Naive thymus-derived CD8-positive, alpha-beta T cell (primary cell): ENCODE measurements around the gene PSMC5. TPM values are rescaled to one million over a fixed set of nuclear protein-coding genes. Genes with fewer than 3 reads are reported as not detected.
A peak's percentile ranks its signal among the peaks of the same experiment; 100 is the strongest.
"Not testable (repeated sequence)": the region's sequence is repeated elsewhere in the genome, so short reads cannot be mapped to it uniquely, and the experiment has no call there.

Experiments
- ATAC-seq, 2 donors: fragments of 150-1000 bp; cut with Tn5 transposase in 1 of 2; sonication (Bioruptor Pico), chemical (Tn5 transposase) in 1 of 2; 1 replicate in 1 of 2; 2 replicates in 1 of 2; pipeline ENCODE4 v1.10.0; 2021; ENCODE audit warnings: mild to moderate bottlenecking in 2 of 2, moderate library complexity in 2 of 2
- POLR2A ChIA-PET: fragments of 350-600 bp; sonication (Branson Sonifier 250); formaldehyde crosslinking; loops from one replicate; lab custom pipeline; 2021; ENCODE audit warnings: antibody characterized with exemption; lab: Charles Lee
- DNase-seq, 10 donors: peaks; one replicate each; pipeline versions ENCODE4 v3.0.0 to v3.0.0-alpha.2; 2020 to 2022
- H3K27ac Mint-ChIP-seq, 10 donors: one replicate each; pipeline ENCODE4 v1.8.0; 2020 to 2022; ENCODE audit warnings: mild to moderate bottlenecking in 10 of 10, mixed read lengths in 10 of 10, moderate library complexity in 4 of 10, inconsistent platforms in 1 of 10
- H3K27me3 Mint-ChIP-seq, 5 donors: one replicate each; pipeline ENCODE4 v1.8.0; 2021 to 2022; ENCODE audit warnings: mixed read lengths in 5 of 5
- H3K36me3 Mint-ChIP-seq, 3 donors: one replicate each; pipeline ENCODE4 v1.8.0; 2020 to 2022; ENCODE audit warnings: mixed read lengths in 3 of 3, mild to moderate bottlenecking in 2 of 3, inconsistent platforms in 1 of 3
- H3K4me1 Mint-ChIP-seq, 4 donors: one replicate each; pipeline ENCODE4 v1.8.0; 2021 to 2022; ENCODE audit warnings: mixed read lengths in 4 of 4
- H3K4me3 Mint-ChIP-seq, 10 donors: one replicate each; pipeline ENCODE4 v1.8.0; 2020 to 2022; ENCODE audit warnings: mild to moderate bottlenecking in 10 of 10, mixed read lengths in 10 of 10, moderate library complexity in 6 of 10, inconsistent platforms in 1 of 10
- H3K9me3 Mint-ChIP-seq, 9 donors: one replicate each; pipeline ENCODE4 v1.8.0; 2020 to 2022; ENCODE audit warnings: mixed read lengths in 9 of 9, mild to moderate bottlenecking in 3 of 9, inconsistent platforms in 1 of 9, moderate library complexity in 1 of 9
- polyA plus RNA-seq, 3 donors: library from polyadenylated mRNA; unstranded; fragments of 300-500 nt; fragmentation: Illumina TruSeq; gene quantifications; one replicate each; pipeline ENCODE4 v1.2.3, GENCODE V29; 2021
- total RNA-seq, 8 experiments: library from RNA in 2 of 8; stranded (reverse) in 2 of 8; gene quantifications; one replicate each; pipeline ENCODE4 v1.2.3 and lab custom pipeline; 2021 to 2026

The PSMC5 gene
- total RNA-seq (100 to 1,000 TPM; 139 to 143 TPM), polyA plus RNA-seq (100 to 1,000 TPM; 173 to 214 (median 191) TPM), total RNA-seq (lab: John Stamatoyannopoulos, UW) (75.7 to 124 (median 80.9) reads per million in 6 experiments)

DNA sequence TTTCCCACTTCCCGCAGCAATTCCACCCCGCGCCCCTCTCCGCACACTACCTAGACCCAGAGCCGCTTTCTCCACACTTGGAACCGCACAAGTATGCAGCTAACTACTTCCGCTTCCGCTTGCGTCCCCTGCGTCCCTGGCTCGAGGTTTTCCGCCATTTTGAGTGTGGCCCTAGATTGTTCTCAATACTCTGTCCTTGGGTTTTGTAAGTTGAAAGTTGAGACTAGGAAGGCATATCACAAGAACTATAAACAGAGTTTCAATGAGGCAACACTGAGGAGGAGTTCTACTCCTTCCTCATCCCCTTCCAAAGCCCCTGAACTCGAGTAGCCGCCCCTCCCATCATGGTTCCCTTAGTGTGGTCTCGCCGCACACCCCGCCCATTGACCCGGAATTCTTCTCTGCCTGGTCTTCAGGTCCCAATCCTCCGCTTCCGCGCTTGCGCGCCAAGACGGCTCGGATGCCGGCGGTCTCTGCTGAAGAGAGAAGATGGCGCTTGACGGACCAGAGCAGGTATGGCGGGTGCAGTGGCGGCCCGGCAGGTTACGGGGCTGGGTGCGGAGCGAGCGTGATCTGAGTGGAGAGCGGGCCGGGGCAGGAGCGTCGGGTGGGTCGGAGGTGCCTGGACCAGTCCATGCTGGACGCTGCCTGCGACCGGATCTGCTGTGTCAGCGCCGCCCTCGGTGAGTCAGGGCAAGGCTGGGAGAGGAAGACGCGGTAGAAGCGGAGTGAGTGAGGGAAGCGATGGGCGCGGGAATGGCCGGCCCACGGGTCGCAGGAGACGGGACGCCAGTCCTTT lies at the start of gene PSMC5, which contains the start of gene FTSJ3:
Gene PSMC5 (plus strand): TSS at position 430 of the 799 bp plus-strand sequence. CDS start 60 bp downstream, at position 490.
Gene FTSJ3 (minus strand): TSS at position 662 of the 799 bp plus-strand sequence. CDS start 761 bp downstream, outside the sequence.
- Mint-ChIP-seq H3K27me3 (no peaks in the 10 kb centered on the region), H3K4me1 (peaks cover 40 to 83% (median 81%) of the 10 kb centered on the region in 4 donors), H3K4me3 (peak within 1 kb of the TSS; percentile 92 to 100 (median 98)), H3K36me3 (peaks cover 9 to 73% (median 25%) of the 10 kb centered on the region in 3 donors), H3K27ac (peak within 1 kb of the TSS; percentile 97 to 100 (median 99)), H3K9me3 (no peaks in the 10 kb centered on the region)
- DNase-seq (peak; percentile 90 to 98 (median 94)), ATAC-seq (peak; percentile 91 to 93)
- POLR2A ChIA-PET = interaction anchor here (0.9 to 10.4 kb wide), 11 partner anchors 13 to 318 kb away, joined by 3 to 177 read pairs (median 4); partner anchors contain the start of genes CCDC47, DDX42, LIMD2 and SMARCD2

DNA sequence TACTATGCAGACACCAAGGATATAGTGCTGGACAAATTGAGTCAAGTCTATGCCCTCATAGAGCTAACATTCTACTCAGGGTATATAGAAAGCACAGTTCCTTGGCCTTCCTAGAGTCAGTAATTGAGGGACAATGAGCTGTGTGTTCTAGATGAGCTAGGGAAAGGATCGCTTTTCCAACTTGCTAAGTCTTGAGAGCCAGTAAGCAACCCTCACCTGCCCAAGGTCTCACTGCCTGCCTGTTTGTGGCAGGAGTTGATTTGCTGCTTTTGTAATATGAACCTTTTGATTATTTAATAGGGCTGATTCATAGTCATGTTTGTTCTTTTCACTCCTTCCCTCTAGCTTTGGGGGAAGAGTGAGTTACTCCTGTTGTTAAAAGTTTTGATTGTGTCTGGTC lies 46.7 kb upstream of the PSMC5 start:
- Mint-ChIP-seq H3K9me3 (no peaks in the 10 kb centered on the region), H3K4me1 (peaks cover 38 to 88% (median 77%) of the 10 kb centered on the region in 4 donors), H3K4me3 (peak overlapping the region in 1 of 10 donors; percentile 34), H3K27me3 (no peaks in the 10 kb centered on the region), H3K36me3 (peaks cover 0 to 81% (median 0%) of the 10 kb centered on the region in 3 donors), H3K27ac (peak overlapping the region in 8 of 10 donors; percentile 15 to 83 (median 50))
- POLR2A ChIA-PET = interaction anchor here (0.5 to 1.0 kb wide), 3 partner anchors 54 to 214 kb away, joined by 3 to 4 read pairs (median 3); no protein-coding TSS in a partner anchor
- DNase-seq (no peak), ATAC-seq (no peak)

DNA sequence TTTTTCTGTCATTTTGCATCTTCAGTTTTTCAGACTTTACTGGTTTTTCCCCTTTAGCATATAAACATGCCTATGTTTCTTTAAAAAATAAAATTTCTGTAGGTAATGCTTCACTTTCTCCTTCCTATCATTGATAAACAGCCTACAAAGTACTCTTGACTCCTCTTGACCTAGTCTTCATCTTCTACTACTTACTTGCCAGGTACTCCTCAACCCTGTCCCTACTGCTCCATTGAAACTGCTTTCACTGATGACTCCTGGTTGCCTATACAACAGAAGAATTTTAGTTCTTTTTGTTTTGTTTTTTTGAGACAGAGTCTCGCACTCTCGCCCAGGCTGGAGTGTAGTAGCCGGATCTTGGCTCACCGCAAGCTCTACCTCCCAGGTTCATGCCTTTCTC lies 46.3 kb upstream of the PSMC5 start:
- Mint-ChIP-seq H3K36me3 (peaks cover 0 to 84% (median 0%) of the 10 kb centered on the region in 3 donors), H3K27me3 (no peaks in the 10 kb centered on the region), H3K4me1 (peaks cover 37 to 88% (median 76%) of the 10 kb centered on the region in 4 donors), H3K27ac (peak overlapping the region in 4 of 10 donors; percentile 42 to 85 (median 66)), H3K4me3 (peak overlapping the region in 2 of 10 donors; percentile 23 to 36), H3K9me3 (no peaks in the 10 kb centered on the region)
- ATAC-seq (no peak), DNase-seq (no peak)
- POLR2A ChIA-PET = interaction anchor here (0.5 to 1.0 kb wide), 2 partner anchors 74 to 214 kb away, joined by 3 to 4 read pairs; no protein-coding TSS in a partner anchor

DNA sequence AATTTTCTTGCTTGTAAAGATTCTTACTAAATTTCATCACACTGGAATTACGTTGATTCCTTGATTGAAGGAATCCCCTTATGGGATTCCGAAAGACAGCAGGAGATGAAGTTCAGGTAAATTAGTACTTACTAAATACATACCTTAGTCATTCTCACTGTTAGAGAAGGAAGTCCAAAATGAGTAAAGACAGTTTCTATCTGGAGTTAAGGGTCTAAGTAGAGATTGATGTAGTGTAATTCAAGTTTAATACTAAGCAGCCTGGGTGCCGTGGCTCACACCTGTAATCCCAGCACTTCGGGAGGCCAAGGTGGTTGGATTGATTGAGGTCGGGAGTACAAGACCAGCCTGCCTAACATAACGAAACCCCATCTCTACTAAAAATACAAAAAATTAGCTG lies 43.7 kb upstream of the PSMC5 start:
- peaks cover 0 to 78% (median 3%) of the 10 kb centered on the region in 3 donors for H3K36me3 Mint-ChIP-seq
- no peak for ATAC-seq
- H3K9me3 Mint-ChIP-seq = no peaks in the 10 kb centered on the region
- no peaks in the 10 kb centered on the region for H3K27me3 Mint-ChIP-seq
- DNase-seq = no peak
- H3K4me3 Mint-ChIP-seq = peak overlapping the region in 1 of 10 donors; percentile 22
- H3K27ac Mint-ChIP-seq = peak overlapping the region in 9 of 10 donors; percentile 2 to 89 (median 48)
- POLR2A ChIA-PET = interaction anchor here (1.1 to 2.5 kb wide), 2 partner anchors 9 to 85 kb away, joined by 4 to 12 read pairs; partner anchors contain the start of genes CCDC47 and DDX42
- H3K4me1 Mint-ChIP-seq = peaks cover 24 to 65% (median 54%) of the 10 kb centered on the region in 4 donors

DNA sequence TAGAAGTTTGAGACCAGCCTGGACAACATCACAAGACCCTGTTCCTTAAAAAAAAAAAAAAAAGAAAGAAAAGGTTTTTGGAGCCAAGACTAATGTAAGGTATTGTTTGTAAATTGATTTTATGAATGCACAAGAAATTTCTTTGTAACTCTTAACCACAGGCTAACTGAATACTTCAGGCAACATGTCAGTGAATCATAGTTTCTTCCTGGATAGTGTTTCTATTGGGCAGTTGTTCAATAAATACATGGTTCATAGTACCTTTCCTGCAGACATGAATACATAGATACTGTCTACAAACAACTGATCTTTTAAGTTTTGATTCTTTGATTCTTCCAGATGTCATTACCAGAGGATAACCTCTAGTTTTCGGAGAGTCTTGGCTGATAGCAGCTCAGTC lies 41.7 kb upstream of the PSMC5 start:
- Mint-ChIP-seq H3K27me3 (no peaks in the 10 kb centered on the region), H3K9me3 (no peaks in the 10 kb centered on the region), H3K27ac (peak overlapping the region in 3 of 10 donors; percentile 17 to 66 (median 44)), H3K4me3 (no peak overlapping the region), H3K36me3 (peaks cover 0 to 77% (median 3%) of the 10 kb centered on the region in 3 donors), H3K4me1 (peaks cover 18 to 49% (median 40%) of the 10 kb centered on the region in 4 donors)
- no peak for ATAC-seq
- DNase-seq = no peak
- POLR2A ChIA-PET = interaction anchor here (2.8 kb wide), 1 partner anchor 11 kb away, joined by 13 read pairs; the partner anchor contains the start of genes CCDC47 and DDX42

DNA sequence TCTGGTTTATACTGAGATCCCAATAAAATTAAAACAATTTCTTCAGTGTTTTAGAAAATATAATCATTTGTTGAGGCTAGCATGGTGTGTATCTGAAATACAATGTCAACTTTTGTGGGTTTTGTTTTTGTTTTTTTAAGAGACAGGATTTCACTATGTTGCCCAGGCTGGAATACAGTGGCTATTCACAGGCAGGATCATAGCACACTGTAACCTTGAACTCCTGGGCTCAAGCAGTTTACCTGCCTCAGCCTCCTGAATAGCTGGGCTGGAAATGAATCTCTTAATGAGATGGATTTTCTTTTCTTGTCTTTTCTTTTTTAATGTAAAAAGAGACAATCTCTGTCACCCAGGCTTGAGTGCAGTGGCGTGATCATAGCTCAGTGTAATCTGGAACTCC lies 41.1 kb upstream of the PSMC5 start:
- no peak for DNase-seq
- H3K27me3 Mint-ChIP-seq = no peaks in the 10 kb centered on the region
- H3K4me1 Mint-ChIP-seq = peaks cover 16 to 46% (median 34%) of the 10 kb centered on the region in 4 donors
- POLR2A ChIA-PET = interaction anchor here (2.8 kb wide), 1 partner anchor 12 kb away, joined by 13 read pairs; the partner anchor contains the start of genes CCDC47 and DDX42
- H3K36me3 Mint-ChIP-seq = peaks cover 0 to 74% (median 3%) of the 10 kb centered on the region in 3 donors
- H3K27ac Mint-ChIP-seq = peak overlapping the region in 3 of 10 donors; percentile 25 to 66 (median 44)
- no peaks in the 10 kb centered on the region for H3K9me3 Mint-ChIP-seq
- no peak overlapping the region for H3K4me3 Mint-ChIP-seq
- no peak for ATAC-seq

DNA sequence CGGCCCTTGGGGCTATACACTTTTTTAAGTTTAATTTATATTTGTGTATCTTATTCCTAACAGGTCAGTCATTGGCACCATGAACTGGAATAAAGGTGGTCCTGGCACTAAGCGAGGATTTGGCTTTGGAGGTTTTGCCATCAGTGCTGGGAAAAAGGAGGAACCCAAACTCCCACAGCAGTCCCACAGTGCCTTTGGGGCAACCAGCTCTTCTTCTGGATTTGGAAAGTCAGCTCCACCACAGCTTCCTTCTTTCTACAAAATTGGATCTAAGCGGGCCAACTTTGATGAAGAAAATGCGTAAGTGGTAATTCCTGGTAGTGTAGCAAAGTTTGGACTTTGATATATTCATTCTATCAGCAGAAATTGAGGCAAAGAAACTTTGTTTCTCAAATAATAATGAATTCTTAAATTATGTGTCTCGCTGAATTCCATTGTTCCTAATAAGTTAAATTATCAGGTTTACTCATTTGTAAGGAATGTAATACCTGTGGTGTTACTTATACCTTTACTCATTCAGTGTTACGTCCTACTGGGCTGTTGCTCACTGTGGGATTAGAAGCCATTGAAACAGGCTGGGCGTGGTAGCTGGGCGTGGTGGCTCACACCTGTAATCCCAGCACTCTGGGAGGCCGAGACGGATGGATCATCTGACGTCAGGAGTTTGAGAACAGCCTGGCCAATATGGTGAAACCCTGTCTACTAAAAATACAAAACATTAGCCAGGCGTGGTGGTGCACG lies 40.1 kb upstream of the PSMC5 start:
- DNase-seq (no peak), ATAC-seq (no peak)
- peak overlapping the region in 2 of 10 donors; percentile 6 to 38 for H3K27ac Mint-ChIP-seq
- no peaks in the 10 kb centered on the region for H3K9me3 Mint-ChIP-seq
- POLR2A ChIA-PET = interaction anchor here (0.7 to 2.8 kb wide), 2 partner anchors 13 to 45 kb away, joined by 3 to 13 read pairs; partner anchors contain the start of genes CCDC47 and DDX42
- H3K36me3 Mint-ChIP-seq = peaks cover 0 to 73% (median 3%) of the 10 kb centered on the region in 3 donors
- peaks cover 14 to 39% (median 29%) of the 10 kb centered on the region in 4 donors for H3K4me1 Mint-ChIP-seq
- no peaks in the 10 kb centered on the region for H3K27me3 Mint-ChIP-seq
- no peak overlapping the region for H3K4me3 Mint-ChIP-seq

DNA sequence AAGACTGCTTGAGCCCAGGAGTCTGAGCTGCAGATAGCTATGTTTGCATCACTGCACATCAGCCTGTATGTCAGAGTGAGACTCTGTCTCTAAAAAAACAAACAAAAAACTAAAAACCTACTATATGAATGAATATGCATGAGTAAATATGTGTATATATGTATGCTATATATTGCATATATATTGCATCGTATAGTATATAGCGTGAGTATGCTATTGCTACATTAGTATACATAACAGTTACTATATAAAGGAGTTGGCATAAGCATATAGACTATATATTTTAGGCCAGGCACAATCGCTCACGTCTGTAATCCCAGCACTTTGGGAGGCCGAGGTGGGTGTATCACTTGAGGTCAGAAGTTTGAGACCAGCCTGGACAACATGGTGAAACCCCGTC lies 37.2 kb upstream of the PSMC5 start:
- H3K27ac Mint-ChIP-seq = no peak overlapping the region
- H3K4me1 Mint-ChIP-seq = peaks cover 2 to 20% (median 11%) of the 10 kb centered on the region in 4 donors
- ATAC-seq (no peak), DNase-seq (no peak)
- no peaks in the 10 kb centered on the region for H3K9me3 Mint-ChIP-seq
- peaks cover 6 to 79% (median 12%) of the 10 kb centered on the region in 3 donors for H3K36me3 Mint-ChIP-seq
- H3K27me3 Mint-ChIP-seq = no peaks in the 10 kb centered on the region
- no peak overlapping the region for H3K4me3 Mint-ChIP-seq
- POLR2A ChIA-PET = interaction anchor here (1.2 kb wide), 2 partner anchors 92 to 95 kb away, joined by 3 to 5 read pairs; no protein-coding TSS in a partner anchor

DNA sequence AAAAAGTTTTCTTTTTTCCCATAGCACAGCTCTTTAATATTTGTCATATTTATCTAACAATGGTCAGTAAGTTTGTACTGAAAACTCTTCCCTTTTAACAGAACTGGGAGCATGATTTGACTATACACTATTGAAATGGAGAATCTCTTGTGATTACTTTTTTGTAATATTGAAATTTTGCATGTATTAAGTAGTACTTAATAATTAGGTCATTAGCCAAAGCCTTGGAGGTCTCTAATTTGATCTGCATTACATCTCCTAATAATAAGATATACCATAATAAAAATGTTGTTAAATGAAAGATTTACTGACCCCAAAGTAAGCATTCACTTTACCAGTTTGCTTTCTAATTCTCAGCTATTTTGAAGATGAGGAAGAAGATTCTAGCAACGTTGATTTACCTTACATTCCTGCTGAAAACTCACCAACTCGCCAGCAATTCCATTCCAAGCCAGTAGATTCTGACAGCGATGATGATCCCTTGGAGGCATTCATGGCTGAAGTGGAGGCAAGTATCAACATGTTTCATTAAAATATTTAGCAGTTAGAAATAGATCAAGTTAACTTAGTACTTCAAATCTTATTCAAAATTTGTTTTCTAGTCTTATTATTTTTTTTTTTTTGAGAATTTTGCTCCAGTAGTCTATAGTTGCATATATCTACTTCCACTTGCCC lies 35.0 kb upstream of the PSMC5 start:
- Mint-ChIP-seq H3K4me3 (no peak overlapping the region), H3K27me3 (no peaks in the 10 kb centered on the region), H3K4me1 (peaks cover 2 to 15% (median 5%) of the 10 kb centered on the region in 4 donors), H3K27ac (no peak overlapping the region), H3K36me3 (peaks cover 6 to 90% (median 19%) of the 10 kb centered on the region in 3 donors), H3K9me3 (no peaks in the 10 kb centered on the region)
- DNase-seq (no peak), ATAC-seq (no peak)
- POLR2A ChIA-PET = no interaction called here

DNA sequence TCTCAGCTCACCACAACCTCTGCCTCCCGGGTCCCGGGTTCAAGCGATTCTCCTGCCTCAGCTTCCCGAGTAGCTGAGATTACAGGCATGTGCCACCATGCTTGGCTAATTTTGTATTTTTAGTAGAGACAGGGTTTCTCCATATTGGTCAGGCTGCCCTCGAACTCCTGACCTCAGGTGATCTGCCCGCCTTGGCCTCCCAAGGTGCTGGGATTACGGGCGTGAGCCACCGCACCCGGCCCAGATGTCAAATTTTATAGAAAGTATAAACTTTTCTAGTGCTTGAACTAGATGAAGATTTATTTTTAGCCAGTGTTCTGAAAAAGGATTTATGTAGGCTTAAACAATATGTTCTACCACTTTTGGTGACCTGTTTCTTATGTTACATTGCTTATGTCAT lies 30.9 kb upstream of the PSMC5 start:
- H3K27me3 Mint-ChIP-seq, ATAC-seq, DNase-seq, H3K27ac Mint-ChIP-seq, H3K4me3 Mint-ChIP-seq, H3K4me1 Mint-ChIP-seq, H3K9me3 Mint-ChIP-seq: not testable (repeated sequence)
- POLR2A ChIA-PET = interaction anchor here (0.9 kb wide), 1 partner anchor 15 kb away, joined by 6 read pairs; no protein-coding TSS in a partner anchor
- H3K36me3 Mint-ChIP-seq = peaks cover 6 to 97% (median 33%) of the 10 kb centered on the region in 3 donors

DNA sequence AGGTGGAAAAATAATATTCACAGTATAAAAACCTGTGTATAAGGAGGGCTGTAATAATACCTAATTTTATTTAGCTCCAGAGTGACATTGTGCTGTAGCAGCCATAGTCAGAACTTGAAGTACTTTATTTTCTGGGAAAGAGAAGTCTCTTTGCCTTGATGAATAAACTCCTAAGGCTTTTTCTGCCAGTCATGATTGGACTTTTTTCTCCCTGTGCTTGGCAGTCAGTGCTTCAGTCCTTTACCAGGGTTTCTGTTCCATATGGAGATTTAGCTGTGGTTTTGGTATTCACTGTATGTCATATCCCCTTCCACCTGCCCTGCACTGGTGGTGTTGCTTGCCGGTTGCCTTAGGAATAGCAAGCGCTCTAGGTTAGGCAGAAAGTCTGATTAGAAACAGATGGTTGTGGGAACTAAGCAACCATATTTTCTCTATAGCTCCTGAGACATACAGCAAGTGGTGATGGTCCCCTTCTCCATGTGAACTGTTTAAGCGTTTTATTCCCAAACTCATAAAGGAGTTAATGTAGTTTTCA lies 28.6 kb upstream of the PSMC5 start:
- ATAC-seq (no peak), DNase-seq (no peak)
- POLR2A ChIA-PET = interaction anchor here (0.6 to 1.6 kb wide), 4 partner anchors 21 to 103 kb away, joined by 3 read pairs; no protein-coding TSS in a partner anchor
- Mint-ChIP-seq H3K9me3 (no peaks in the 10 kb centered on the region), H3K27ac (no peak overlapping the region), H3K27me3 (no peaks in the 10 kb centered on the region), H3K36me3 (peaks cover 6 to 98% (median 31%) of the 10 kb centered on the region in 3 donors), H3K4me3 (no peak overlapping the region), H3K4me1 (peaks cover 0 to 10% (median 5%) of the 10 kb centered on the region in 4 donors)
